KMS-11 (cell line): ENCODE measurements around the gene PFKP.

Experiments
- H2AFZ ChIP-seq: fragments of 200-600 bp; sonication (generic); 2 replicates; pipeline ENCODE4 v1.6.1; 2016; ENCODE audit warnings: antibody characterized with exemption, mixed run types, low read depth
- H3K27ac ChIP-seq: fragments of 200-600 bp; sonication (generic); 2 replicates; pipeline ENCODE4 v1.6.1; 2016; ENCODE audit warnings: mild to moderate bottlenecking, mixed run types
- H3K27me3 ChIP-seq: fragments of 200-600 bp; sonication (generic); 2 replicates; pipeline ENCODE4 v1.6.1; 2017; ENCODE audit warnings: mild to moderate bottlenecking, low read depth, mixed run types, moderate library complexity; ENCODE audit not compliant: insufficient read depth
- H3K36me3 ChIP-seq: fragments of 200-600 bp; sonication (generic); 2 replicates; pipeline ENCODE4 v1.6.1; 2017; ENCODE audit warnings: mild to moderate bottlenecking, mixed run types; ENCODE audit not compliant: insufficient read depth
- H3K4me1 ChIP-seq: fragments of 200-600 bp; sonication (generic); 2 replicates; pipeline ENCODE4 v1.6.1; 2016; ENCODE audit warnings: mild to moderate bottlenecking, low read depth, mixed run types; ENCODE audit not compliant: poor library complexity, severe bottlenecking
- H3K4me2 ChIP-seq: fragments of 200-600 bp; sonication (generic); 2 replicates; pipeline ENCODE4 v1.7.0; 2016; ENCODE audit warnings: mild to moderate bottlenecking, mixed run types
- H3K4me3 ChIP-seq: fragments of 200-600 bp; sonication (generic); IDR thresholded peaks from 2 replicates; pipeline ENCODE4 v1.6.1; 2017; ENCODE audit warnings: low read depth, low read length, mixed read lengths; ENCODE audit not compliant: insufficient read depth
- H3K79me2 ChIP-seq: fragments of 200-600 bp; sonication (generic); 2 replicates; pipeline ENCODE4 v1.6.1; 2016; ENCODE audit warnings: low read depth, mixed run types; ENCODE audit not compliant: insufficient read depth
- H3K9ac ChIP-seq: fragments of 200-600 bp; sonication (generic); 2 replicates; pipeline ENCODE4 v1.6.1; 2016; ENCODE audit warnings: mild to moderate bottlenecking, mixed run types
- H4K20me1 ChIP-seq: fragments of 200-600 bp; sonication (generic); 2 replicates; pipeline ENCODE4 v1.6.1; 2016; ENCODE audit warnings: mild to moderate bottlenecking, mixed run types; ENCODE audit not compliant: insufficient read depth
- TF ChIP-seq, protein P1 (sequence below): fragments of 200-600 bp; sonication (generic); conservative IDR thresholded peaks from 2 replicates; pipeline ENCODE4 v1.6.1; 2017; ENCODE audit warnings: low read depth, mild to moderate bottlenecking, antibody characterized with exemption, low read length, moderate library complexity, mixed read lengths

Gene PFKP

GRCh38 chr10:3036155-3037021 lies 31.0 kb upstream of the PFKP start:
- no peaks in the 10 kb centered on the region for H4K20me1 ChIP-seq
- H2AFZ ChIP-seq, result no peak overlapping the region
- H3K27ac ChIP-seq, result no peak overlapping the region
- no peak overlapping the region for H3K9ac ChIP-seq
- no peaks in the 10 kb centered on the region for H3K4me1 ChIP-seq
- H3K79me2 ChIP-seq, result no peaks in the 10 kb centered on the region
- H3K4me2 ChIP-seq, result no peak overlapping the region
- H3K27me3 ChIP-seq, result no peaks in the 10 kb centered on the region
- no peaks in the 10 kb centered on the region for H3K36me3 ChIP-seq
- no peak overlapping the region for H3K4me3 ChIP-seq
- TF ChIP-seq, protein P1, sequence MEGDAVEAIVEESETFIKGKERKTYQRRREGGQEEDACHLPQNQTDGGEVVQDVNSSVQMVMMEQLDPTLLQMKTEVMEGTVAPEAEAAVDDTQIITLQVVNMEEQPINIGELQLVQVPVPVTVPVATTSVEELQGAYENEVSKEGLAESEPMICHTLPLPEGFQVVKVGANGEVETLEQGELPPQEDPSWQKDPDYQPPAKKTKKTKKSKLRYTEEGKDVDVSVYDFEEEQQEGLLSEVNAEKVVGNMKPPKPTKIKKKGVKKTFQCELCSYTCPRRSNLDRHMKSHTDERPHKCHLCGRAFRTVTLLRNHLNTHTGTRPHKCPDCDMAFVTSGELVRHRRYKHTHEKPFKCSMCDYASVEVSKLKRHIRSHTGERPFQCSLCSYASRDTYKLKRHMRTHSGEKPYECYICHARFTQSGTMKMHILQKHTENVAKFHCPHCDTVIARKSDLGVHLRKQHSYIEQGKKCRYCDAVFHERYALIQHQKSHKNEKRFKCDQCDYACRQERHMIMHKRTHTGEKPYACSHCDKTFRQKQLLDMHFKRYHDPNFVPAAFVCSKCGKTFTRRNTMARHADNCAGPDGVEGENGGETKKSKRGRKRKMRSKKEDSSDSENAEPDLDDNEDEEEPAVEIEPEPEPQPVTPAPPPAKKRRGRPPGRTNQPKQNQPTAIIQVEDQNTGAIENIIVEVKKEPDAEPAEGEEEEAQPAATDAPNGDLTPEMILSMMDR, result no peak

DNA sequence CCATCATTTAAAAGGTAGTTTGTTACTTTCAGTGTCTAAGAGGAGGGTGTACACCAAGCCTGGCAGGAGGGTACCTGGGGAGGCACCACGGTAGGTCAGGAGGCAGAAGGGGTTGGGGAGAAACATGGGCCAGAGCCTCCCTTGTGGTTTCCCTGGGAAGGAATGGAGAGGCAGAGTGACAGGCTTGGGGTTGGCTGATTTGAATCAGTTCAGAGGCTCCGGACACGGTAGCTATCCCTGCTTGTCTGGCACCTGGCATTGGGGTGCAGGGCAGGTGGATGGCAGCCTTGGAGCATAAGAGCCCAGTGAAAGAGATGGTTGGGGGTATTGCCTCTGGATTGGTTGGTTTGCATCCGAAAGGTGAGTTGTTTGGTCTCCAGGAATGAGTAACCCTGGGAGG lies 30.2 kb upstream of the PFKP start:
- TF ChIP-seq, protein P1, result no peak
- Histone ChIP-seq H4K20me1 (no peaks in the 10 kb centered on the region), H2AFZ (no peak overlapping the region), H3K36me3 (no peaks in the 10 kb centered on the region), H3K4me2 (no peak overlapping the region), H3K9ac (no peak overlapping the region), H3K79me2 (no peaks in the 10 kb centered on the region), H3K27ac (no peak overlapping the region), H3K4me1 (no peaks in the 10 kb centered on the region), H3K27me3 (no peaks in the 10 kb centered on the region), H3K4me3 (no peak overlapping the region)

DNA sequence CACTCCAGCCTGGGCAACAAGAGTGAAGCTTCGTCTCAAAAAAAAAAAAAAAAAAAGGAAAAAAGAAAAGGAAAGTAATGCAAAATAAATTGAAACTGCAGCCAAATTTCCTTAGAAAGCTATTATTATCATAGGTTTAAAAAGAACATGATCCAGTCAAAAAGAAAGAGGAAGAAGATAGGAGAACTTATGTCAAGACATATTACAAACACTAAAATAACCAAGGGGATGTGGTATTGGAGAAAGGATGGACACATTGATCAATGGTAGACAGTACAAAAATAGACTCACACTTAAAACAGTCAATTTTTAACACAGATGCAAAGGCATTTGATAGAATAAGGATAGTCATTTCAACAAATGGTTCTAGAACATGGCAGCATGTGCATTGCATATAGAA lies 27.3 kb upstream of the PFKP start:
- H3K79me2 ChIP-seq, result no peaks in the 10 kb centered on the region
- no peak overlapping the region for H3K27ac ChIP-seq
- no peak overlapping the region for H3K9ac ChIP-seq
- no peaks in the 10 kb centered on the region for H3K27me3 ChIP-seq
- no peak overlapping the region for H3K4me2 ChIP-seq
- TF ChIP-seq, protein P1, result no peak
- no peak overlapping the region for H3K4me3 ChIP-seq
- no peak overlapping the region for H2AFZ ChIP-seq
- H4K20me1 ChIP-seq, result no peaks in the 10 kb centered on the region
- no peaks in the 10 kb centered on the region for H3K36me3 ChIP-seq
- no peaks in the 10 kb centered on the region for H3K4me1 ChIP-seq

DNA sequence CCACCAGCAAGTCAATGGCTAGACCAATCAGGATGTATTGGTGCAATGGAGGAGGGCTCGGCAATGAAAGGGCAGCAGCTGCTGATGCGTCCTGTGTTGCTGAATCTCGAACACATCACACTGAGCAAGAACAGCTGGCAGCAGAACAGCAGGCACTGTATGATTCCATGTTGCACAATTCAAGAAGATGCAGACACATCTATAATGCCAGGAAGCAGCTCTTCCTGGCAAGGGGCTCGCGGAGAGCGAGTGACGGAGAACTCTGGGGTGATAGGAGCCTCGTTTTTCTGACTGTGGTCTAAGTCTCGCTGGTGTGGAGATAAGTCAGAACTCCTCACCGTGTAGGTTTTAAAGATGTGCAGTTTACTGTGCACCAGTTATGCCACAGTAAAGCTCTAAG lies 24.8 kb upstream of the PFKP start:
- Histone ChIP-seq H3K79me2 (no peaks in the 10 kb centered on the region), H3K9ac (no peak overlapping the region), H4K20me1 (no peaks in the 10 kb centered on the region), H3K27me3 (no peaks in the 10 kb centered on the region), H2AFZ (no peak overlapping the region), H3K36me3 (no peaks in the 10 kb centered on the region), H3K4me1 (no peaks in the 10 kb centered on the region), H3K4me2 (no peak overlapping the region), H3K4me3 (no peak overlapping the region), H3K27ac (no peak overlapping the region)
- TF ChIP-seq, protein P1, result no peak
